NCI-H524 (cell line): ENCODE measurements around the gene ST6GALNAC6.

Experiments
- DNase-seq, 2 experiments: peaks; one replicate each; lab custom pipeline; 2025; lab: John Stamatoyannopoulos, UW

Gene ST6GALNAC6

GRCh38 chr9:127899128-127899943 lies at the start of gene ST6GALNAC6:
Gene ST6GALNAC6, minus strand, starts transcription at chr9:127899603. Its CDS starts 1,622 bp downstream, at chr9:127897981.
- peak; percentile 36 to 76 for DNase-seq

GRCh38 chr9:127947841-127948710 lies 48.7 kb upstream of the ST6GALNAC6 start:
- DNase-seq, result no peak

GRCh38 chr9:127946728-127947127 lies 47.3 kb upstream of the ST6GALNAC6 start:
- no peak for DNase-seq

GRCh38 chr9:127945942-127946341 lies 46.5 kb upstream of the ST6GALNAC6 start:
- no peak for DNase-seq

- DNase-seq, result no peak
These were observed 45.9 kb upstream of the ST6GALNAC6 start for GRCh38 chr9:127945338-127945737.

GRCh38 chr9:127944586-127945218 lies 45.3 kb upstream of the ST6GALNAC6 start:
- no peak for DNase-seq

GRCh38 chr9:127943731-127944144 lies 44.3 kb upstream of the ST6GALNAC6 start:
- peak; percentile 32 to 71 for DNase-seq

- DNase-seq, result no peak
These were observed 43.7 kb upstream of the ST6GALNAC6 start for GRCh38 chr9:127943011-127943662.

- DNase-seq, result peak in 1 of 2 experiments; percentile 65
These were observed 43.0 kb upstream of the ST6GALNAC6 start for GRCh38 chr9:127942216-127943010.

- DNase-seq, result no peak
These were observed 42.5 kb upstream of the ST6GALNAC6 start for GRCh38 chr9:127941961-127942215.

- no peak for DNase-seq
These were observed 41.9 kb upstream of the ST6GALNAC6 start for GRCh38 chr9:127941062-127941960.

GRCh38 chr9:127940593-127940992 lies 41.2 kb upstream of the ST6GALNAC6 start:
- DNase-seq, result no peak

GRCh38 chr9:127938298-127938690 lies 38.9 kb upstream of the ST6GALNAC6 start:
- no peak for DNase-seq

GRCh38 chr9:127937388-127938297 lies 38.2 kb upstream of the ST6GALNAC6 start, which contains the start of gene DPM2:
Gene DPM2, minus strand, starts transcription at chr9:127937854. Its CDS starts 34 bp downstream, at chr9:127937820.
- DNase-seq, result peak; percentile 56 to 83

GRCh38 chr9:127937056-127937387 lies 37.6 kb upstream of the ST6GALNAC6 start:
- no peak for DNase-seq

GRCh38 chr9:127936347-127936852 lies 37.0 kb upstream of the ST6GALNAC6 start:
- DNase-seq, result no peak

GRCh38 chr9:127935765-127936221 lies 36.4 kb upstream of the ST6GALNAC6 start:
- DNase-seq, result no peak

GRCh38 chr9:127934986-127935385 lies 35.6 kb upstream of the ST6GALNAC6 start:
- no peak for DNase-seq

GRCh38 chr9:127934248-127934647 lies 34.8 kb upstream of the ST6GALNAC6 start:
- no peak for DNase-seq
